Karpas-422 (cell line): ENCODE results near the gene KCNK16. TPM values are rescaled to one million over a fixed set of nuclear protein-coding genes. Genes with fewer than 3 reads are reported as not detected.

Experiments used
- DNase-seq: peaks from one replicate; pipeline ENCODE4 v3.0.0-alpha.2; 2015
- H2AFZ ChIP-seq: fragments of 200-600 bp; sonication (generic); 2 replicates; pipeline ENCODE4 v1.6.1; 2014; ENCODE audit warnings: antibody characterized with exemption, low read length, mixed read lengths
- H3K27ac ChIP-seq: fragments of 200-600 bp; sonication (generic); 2 replicates; pipeline ENCODE4 v1.5.1; 2014; ENCODE audit warnings: mild to moderate bottlenecking, low read length, moderate library complexity
- H3K27me3 ChIP-seq: fragments of 200-600 bp; sonication (generic); 2 replicates; pipeline ENCODE4 v1.6.1; 2014; ENCODE audit warnings: low read length, mixed read lengths
- H3K36me3 ChIP-seq: fragments of 200-600 bp; sonication (generic); 2 replicates; pipeline ENCODE4 v1.6.1; 2014; ENCODE audit warnings: low read length, mixed read lengths; ENCODE audit not compliant: insufficient read depth
- H3K4me1 ChIP-seq: fragments of 200-600 bp; sonication (generic); 2 replicates; pipeline ENCODE4 v1.6.1; 2014; ENCODE audit warnings: mild to moderate bottlenecking, low read length, mixed read lengths
- H3K4me2 ChIP-seq: fragments of 200-600 bp; sonication (generic); 2 replicates; pipeline ENCODE4 v1.6.1; 2014; ENCODE audit warnings: low read length, low read depth, mild to moderate bottlenecking; ENCODE audit not compliant: poor library complexity, severe bottlenecking
- H3K4me3 ChIP-seq: fragments of 200-600 bp; sonication (generic); 2 replicates; pipeline ENCODE4 v1.5.1; 2014; ENCODE audit warnings: mild to moderate bottlenecking, antibody characterized with exemption, low read length, mixed read lengths
- H3K79me2 ChIP-seq: fragments of 200-600 bp; sonication (generic); 2 replicates; pipeline ENCODE4 v1.6.1; 2014; ENCODE audit warnings: mild to moderate bottlenecking, low read length, mixed read lengths
- H3K9ac ChIP-seq: fragments of 200-600 bp; sonication (generic); 2 replicates; pipeline ENCODE4 v1.6.0; 2014; ENCODE audit warnings: low read length
- H3K9me2 ChIP-seq: fragments of 200-600 bp; sonication (generic), shearing (Covaris generic); replicated peaks from 2 replicates; pipeline ENCODE4 v1.6.0; 2014; ENCODE audit warnings: mild to moderate bottlenecking, low read length, moderate library complexity; ENCODE audit not compliant: insufficient read depth
- H3K9me3 ChIP-seq: fragments of 300-700, 200-600 bp; sonication (generic); 2 replicates; pipeline ENCODE4 v1.6.1; 2014; ENCODE audit warnings: low read length, mixed read lengths
- H4K20me1 ChIP-seq: fragments of 200-600 bp; sonication (generic); 2 replicates; pipeline ENCODE4 v1.6.1; 2014; ENCODE audit warnings: mild to moderate bottlenecking, antibody characterized with exemption, low read length, low read depth; ENCODE audit not compliant: insufficient read depth
- total RNA-seq: library from RNA; depleted of rRNA; stranded (reverse); fragments of >200 nt; shearing (Covaris generic); gene quantifications from 2 replicates; pipeline ENCODE4 v1.2.3, GENCODE V29; 2014; ENCODE audit warnings: low replicate concordance

The KCNK16 gene
- total RNA-seq, 1 experiment from 2014 or later = not detected

DNA sequence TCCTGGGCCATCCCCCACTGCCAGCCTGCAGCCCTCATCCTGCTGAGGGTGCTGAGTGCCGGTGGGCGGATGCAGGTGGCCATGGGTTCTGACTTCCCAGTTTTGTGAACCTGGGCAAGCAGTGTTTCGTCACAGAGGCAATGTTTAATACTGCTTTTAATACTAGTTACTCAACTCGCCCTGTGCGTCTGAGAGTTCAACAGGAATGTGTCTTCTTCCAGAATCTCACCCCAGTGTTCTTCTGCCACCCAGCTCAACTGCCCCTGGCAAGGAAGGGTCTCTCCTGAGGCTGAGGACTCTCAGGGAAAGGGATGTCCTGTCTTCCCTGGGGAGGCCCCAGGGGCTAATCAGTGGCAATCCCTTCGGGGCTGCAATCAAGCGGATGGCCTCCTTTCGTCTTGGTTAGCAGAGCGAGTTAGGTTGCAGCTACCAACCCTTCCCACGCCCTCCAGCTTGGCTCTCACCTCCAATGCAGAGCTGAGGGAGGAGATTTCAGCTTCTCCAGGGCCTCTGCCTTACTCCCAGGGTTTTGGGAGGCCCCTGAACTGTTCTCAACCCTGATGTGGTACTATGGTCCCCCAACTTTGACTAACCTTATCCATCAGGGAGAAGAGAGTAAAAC, 2.0 kb downstream of the KCNK16 start:
- Histone ChIP-seq H3K9me2 (no peaks in the 10 kb centered on the region), H3K27ac (no peak overlapping the region), H3K4me1 (no peaks in the 10 kb centered on the region), H3K9me3 (no peaks in the 10 kb centered on the region), H3K36me3 (no peaks in the 10 kb centered on the region), H3K4me2 (no peak overlapping the region), H3K79me2 (no peaks in the 10 kb centered on the region), H3K9ac (no peak overlapping the region), H2AFZ (no peak overlapping the region), H4K20me1 (no peaks in the 10 kb centered on the region), H3K4me3 (no peak overlapping the region), H3K27me3 (no peaks in the 10 kb centered on the region)
- DNase-seq = no peak

DNA sequence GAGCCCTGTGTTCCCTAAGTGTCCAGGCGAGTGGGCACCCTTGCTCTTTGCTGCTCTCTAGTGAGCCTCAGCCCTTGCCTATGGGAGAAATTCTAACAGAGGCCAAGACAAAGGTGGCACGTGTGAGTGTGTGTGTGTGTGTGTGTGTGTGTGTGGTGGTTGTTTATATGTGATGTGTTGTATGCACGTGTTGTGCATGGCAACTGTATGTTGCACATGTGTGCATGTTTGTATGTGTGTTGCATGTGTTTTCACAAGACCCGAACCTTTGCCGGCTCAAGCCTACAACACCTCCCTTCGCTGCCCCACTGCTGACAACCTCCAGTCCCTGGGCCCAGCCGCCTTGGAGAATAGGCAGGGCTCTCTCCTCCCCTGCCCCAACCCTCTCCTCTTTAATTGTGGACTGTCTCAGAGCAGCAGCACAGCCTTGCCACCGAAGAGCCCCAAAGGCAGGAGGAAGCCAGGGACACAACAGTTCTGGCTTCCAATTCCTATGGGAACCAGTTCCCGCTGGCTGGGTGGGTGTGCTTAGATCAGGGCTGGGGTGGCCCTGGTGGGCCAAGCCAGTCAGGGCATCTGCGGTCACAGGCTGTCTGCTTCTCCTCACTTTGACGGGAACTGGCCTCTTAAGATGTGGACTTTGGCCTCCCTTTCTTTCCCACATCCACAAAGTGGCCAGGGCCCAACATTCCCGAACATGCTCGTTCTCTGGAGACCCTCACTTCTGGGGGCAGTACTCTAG, 2.7 kb downstream of the KCNK16 start:
- Histone ChIP-seq H3K27me3 (no peaks in the 10 kb centered on the region), H3K4me1 (no peaks in the 10 kb centered on the region), H2AFZ (no peak overlapping the region), H3K36me3 (no peaks in the 10 kb centered on the region), H3K9ac (no peak overlapping the region), H3K27ac (no peak overlapping the region), H3K4me3 (no peak overlapping the region), H3K9me3 (no peaks in the 10 kb centered on the region), H3K9me2 (no peaks in the 10 kb centered on the region), H3K4me2 (no peak overlapping the region), H3K79me2 (no peaks in the 10 kb centered on the region), H4K20me1 (no peaks in the 10 kb centered on the region)
- DNase-seq = no peak

DNA sequence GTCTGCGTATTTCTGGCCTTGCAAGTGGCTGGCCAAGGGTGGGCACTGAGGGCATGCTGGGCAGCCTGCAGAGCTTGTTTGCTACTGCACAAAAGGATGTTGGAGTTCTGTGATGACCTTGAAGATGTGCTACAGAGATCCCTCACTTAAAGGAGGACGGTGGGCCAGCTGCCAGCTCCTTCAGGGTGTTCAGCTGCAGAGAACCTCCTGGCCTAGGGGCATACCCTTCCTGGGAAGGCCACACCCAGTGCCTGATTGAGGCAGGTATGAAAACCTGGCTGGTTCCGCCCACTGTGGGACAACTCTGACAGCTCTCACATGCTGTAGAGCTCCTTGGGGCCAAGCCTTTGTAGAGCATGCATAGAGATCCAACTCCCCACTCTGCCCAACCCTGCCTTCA, 5.2 kb downstream of the KCNK16 start:
- Histone ChIP-seq H3K27ac (no peak overlapping the region), H3K4me3 (no peak overlapping the region), H3K4me1 (no peaks in the 10 kb centered on the region), H3K27me3 (no peaks in the 10 kb centered on the region), H2AFZ (no peak overlapping the region), H3K4me2 (no peak overlapping the region), H4K20me1 (no peaks in the 10 kb centered on the region), H3K9ac (no peak overlapping the region), H3K36me3 (no peaks in the 10 kb centered on the region), H3K9me2 (no peaks in the 10 kb centered on the region), H3K79me2 (no peaks in the 10 kb centered on the region), H3K9me3 (no peaks in the 10 kb centered on the region)
- no peak for DNase-seq

DNA sequence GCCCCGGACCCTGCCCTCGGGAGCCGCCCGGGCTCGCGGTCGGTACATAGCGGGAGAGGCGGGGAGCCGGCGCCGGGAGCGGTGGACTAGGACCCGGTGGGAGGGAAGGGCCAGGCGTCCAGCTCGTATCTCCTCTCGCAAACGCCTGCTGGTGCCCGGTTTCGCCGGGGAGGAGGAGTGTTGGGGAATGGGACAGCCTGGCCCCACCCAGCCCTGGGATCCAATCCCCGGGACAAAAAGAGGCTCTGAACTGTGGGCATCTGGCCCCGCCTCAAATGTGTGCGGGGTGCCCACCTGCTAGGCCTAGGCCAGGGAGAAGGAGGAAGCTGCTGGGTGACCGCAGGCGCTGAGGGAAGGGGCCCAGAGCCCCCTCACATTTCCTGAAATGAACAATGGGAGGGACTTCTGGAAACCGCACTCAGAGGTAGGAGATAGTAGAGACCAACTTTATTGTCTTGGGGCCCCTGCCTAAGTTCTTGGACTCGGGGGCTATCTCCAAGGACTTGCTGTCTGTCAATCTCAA, 8.2 kb downstream of the KCNK16 start, which contains the start of gene KCNK17:
KCNK17 (minus strand) TSS at position 147 of the 523 bp plus-strand sequence; CDS start at position 48, 99 bp downstream.
- Histone ChIP-seq H2AFZ (no peak within 1 kb of the TSS), H3K9me2 (no peaks in the 10 kb centered on the region), H3K4me1 (no peaks in the 10 kb centered on the region), H3K27ac (no peak within 1 kb of the TSS), H3K9ac (no peak within 1 kb of the TSS), H3K27me3 (no peaks in the 10 kb centered on the region), H3K36me3 (no peaks in the 10 kb centered on the region), H3K9me3 (no peaks in the 10 kb centered on the region), H4K20me1 (no peaks in the 10 kb centered on the region), H3K4me3 (no peak within 1 kb of the TSS), H3K79me2 (no peaks in the 10 kb centered on the region), H3K4me2 (no peak within 1 kb of the TSS)
- no peak for DNase-seq

DNA sequence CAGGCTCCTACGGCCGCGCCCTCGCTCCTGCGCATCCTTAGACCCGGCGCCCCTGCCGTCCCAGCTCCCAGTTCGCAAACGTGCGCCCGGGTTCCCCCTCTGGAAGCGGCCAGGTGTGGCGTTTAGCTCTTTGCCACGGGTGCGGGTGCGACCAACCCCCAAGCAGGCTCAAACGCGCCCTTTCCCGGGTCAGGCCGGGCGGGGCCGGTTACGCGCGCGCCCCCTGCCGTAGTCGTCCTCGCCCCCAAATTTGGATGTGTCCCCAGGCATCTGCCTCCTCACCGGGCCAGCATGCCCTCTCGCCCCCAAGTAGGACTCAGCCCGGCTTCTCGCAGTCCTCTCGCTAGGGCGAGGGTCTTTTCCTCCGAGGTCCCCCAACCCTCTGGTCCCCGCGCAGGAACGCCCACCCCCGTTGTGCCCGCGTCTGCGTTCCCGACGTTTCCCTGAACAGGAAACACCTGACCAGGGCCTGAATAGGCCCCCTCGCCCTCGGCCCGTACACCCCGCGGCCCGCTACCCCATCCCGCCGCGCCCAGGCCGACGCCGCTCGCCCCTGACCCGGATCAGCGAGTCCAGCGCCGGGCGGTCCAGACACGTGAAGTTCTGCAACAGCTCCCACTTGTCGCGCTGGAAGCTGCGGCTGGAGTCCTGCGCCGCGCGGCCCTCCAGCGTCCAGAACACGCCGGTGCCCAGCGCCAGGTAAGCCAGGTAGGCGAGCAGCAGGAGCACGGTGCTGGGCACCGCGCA, 8.8 kb downstream of the KCNK16 start:
- Histone ChIP-seq H4K20me1 (no peaks in the 10 kb centered on the region), H3K27ac (no peak overlapping the region), H3K4me3 (no peak overlapping the region), H3K27me3 (no peaks in the 10 kb centered on the region), H3K9ac (no peak overlapping the region), H2AFZ (no peak overlapping the region), H3K4me1 (no peaks in the 10 kb centered on the region), H3K79me2 (no peaks in the 10 kb centered on the region), H3K9me2 (no peaks in the 10 kb centered on the region), H3K36me3 (no peaks in the 10 kb centered on the region), H3K9me3 (no peaks in the 10 kb centered on the region), H3K4me2 (no peak overlapping the region)
- DNase-seq = no peak

DNA sequence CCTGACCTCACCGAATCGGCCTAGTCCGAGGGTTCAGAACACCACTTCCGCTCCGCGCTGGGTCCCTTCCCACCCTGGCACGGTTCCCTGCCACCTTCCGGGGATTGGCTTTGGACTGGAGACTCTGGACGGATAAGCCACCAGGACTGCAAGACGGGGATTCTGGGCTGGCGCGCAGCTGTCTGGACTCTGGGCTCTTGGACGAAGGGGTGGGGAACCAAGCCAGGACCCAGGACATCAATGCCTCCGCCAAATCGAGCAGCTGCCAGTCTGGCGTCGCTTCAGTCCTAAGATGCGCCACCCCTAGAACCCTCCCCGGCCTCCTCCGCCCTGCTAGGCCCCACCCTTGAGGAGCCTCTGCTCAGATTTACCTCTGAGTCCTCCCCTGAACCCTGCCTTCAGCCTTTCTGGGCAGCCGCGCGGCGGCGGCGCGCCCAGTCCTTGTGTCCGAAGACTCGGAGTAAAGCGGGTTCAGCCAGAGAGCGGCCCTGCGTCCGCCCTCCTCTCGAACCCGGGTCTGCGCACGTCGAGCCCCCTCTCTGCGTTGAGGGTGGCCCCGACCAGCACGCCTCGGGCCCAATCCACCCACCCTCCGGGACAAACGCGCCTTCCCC, 9.5 kb downstream of the KCNK16 start:
- Histone ChIP-seq H3K4me1 (no peaks in the 10 kb centered on the region), H3K27me3 (no peaks in the 10 kb centered on the region), H3K4me3 (no peak overlapping the region)

DNA sequence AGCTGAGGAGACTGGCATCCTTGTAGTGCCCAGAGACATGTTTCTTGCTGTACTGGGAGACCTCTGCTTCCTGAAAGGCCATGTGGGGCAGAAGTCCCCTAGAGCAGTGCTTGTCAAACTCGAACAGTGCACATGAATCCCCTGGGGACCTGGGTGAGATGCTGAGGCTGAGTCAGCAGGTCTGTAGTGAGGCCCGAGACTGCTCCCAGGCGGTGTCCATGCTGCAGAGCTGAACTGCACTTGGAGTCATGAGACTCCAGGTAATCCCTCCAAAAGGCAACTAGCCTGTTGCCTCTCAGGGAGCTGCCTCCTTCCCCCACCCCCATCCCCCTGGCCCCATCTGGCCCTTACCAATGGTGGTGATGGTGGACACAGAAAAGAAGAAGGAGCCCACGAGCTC, 12.0 kb downstream of the KCNK16 start:
- no peaks in the 10 kb centered on the region for H3K9me2 ChIP-seq
- H3K4me3 ChIP-seq = no peak overlapping the region
- H3K9me3 ChIP-seq = no peaks in the 10 kb centered on the region
- H3K27me3 ChIP-seq = no peaks in the 10 kb centered on the region
- no peaks in the 10 kb centered on the region for H3K36me3 ChIP-seq
- no peak overlapping the region for H2AFZ ChIP-seq
- no peak overlapping the region for H3K4me2 ChIP-seq
- H3K4me1 ChIP-seq = no peaks in the 10 kb centered on the region
- H3K79me2 ChIP-seq = no peaks in the 10 kb centered on the region
- no peak overlapping the region for H3K9ac ChIP-seq
- DNase-seq = no peak
- no peak overlapping the region for H3K27ac ChIP-seq
- no peaks in the 10 kb centered on the region for H4K20me1 ChIP-seq

More for the DNA sequence above, 9.5 kb downstream of the KCNK16 start:
- Histone ChIP-seq H3K36me3 (no peaks in the 10 kb centered on the region), H3K4me2 (no peak overlapping the region), H3K9me2 (no peaks in the 10 kb centered on the region), H3K9ac (no peak overlapping the region), H3K27ac (no peak overlapping the region), H3K79me2 (no peaks in the 10 kb centered on the region), H4K20me1 (no peaks in the 10 kb centered on the region), H3K9me3 (no peaks in the 10 kb centered on the region), H2AFZ (no peak overlapping the region)
- DNase-seq = no peak
